ENCODE results near the gene GRM7. TPM values are rescaled to one million over a fixed set of nuclear protein-coding genes. Genes with fewer than 3 reads are reported as not detected.

The GRM7 gene
- total RNA-seq, 1 experiment from 2014 or later: 0.28 TPM

GRCh38 chr3:7650466-7650865 lies 789.6 kb downstream of the GRM7 start:
- Mint-ChIP-seq H3K27me3 (ENCODE audit: low read depth) (no peaks in the 10 kb centered on the region), H3K4me1 (peaks cover 12 to 20% of the 10 kb centered on the region in 2 experiments), H3K36me3 (ENCODE audit: insufficient read depth in 1 of 3, low read depth in 3 of 3) (peaks cover 0 to 4% (median 0%) of the 10 kb centered on the region in 3 experiments; a peak in 3 of 7 replicates), H3K4me3 (no peak overlapping the region), H3K9me3 (peaks cover 0 to 2% of the 10 kb centered on the region in 2 experiments; a peak in 2 of 5 replicates), H3K27ac (peak overlapping the region in 1 of 3 experiments; percentile 72; a peak in 1 of 7 replicates)
- no peak for DNase-seq
- Histone ChIP-seq H3T11ph (ENCODE audit: low read length) (no peak overlapping the region), H2BK120ac (ENCODE audit: low read depth, low read length, poor library complexity, severe bottlenecking) (no peak overlapping the region), H2AK5ac (ENCODE audit: insufficient read length, low read length) (no peak overlapping the region), H4K5ac (ENCODE audit: insufficient read length, low read depth, low read length) (no peak overlapping the region), H3K56ac (ENCODE audit: insufficient read length, low read depth, low read length) (no peak overlapping the region), H3K9me3 (ENCODE audit: control insufficient read depth, low read depth, low read length) (no peaks in the 10 kb centered on the region), H3K23me2 (ENCODE audit: insufficient read length, low read depth, low read length, poor library complexity, severe bottlenecking) (no peaks in the 10 kb centered on the region), H4K8ac (replicated peaks; ENCODE audit: insufficient read length, low read depth, low read length) (no peak overlapping the region), H2BK15ac (ENCODE audit: low read depth, low read length) (no peak overlapping the region), H3K27me3 (ENCODE audit: insufficient read depth, low read length) (no peaks in the 10 kb centered on the region), H3K4me2 (ENCODE audit: insufficient read depth, insufficient read length, low read length) (no peak overlapping the region), H2BK5ac (ENCODE audit: insufficient read length, low read length) (no peak overlapping the region), H3K79me1 (ENCODE audit: insufficient read depth, low read depth, low read length, poor library complexity, severe bottlenecking) (no peaks in the 10 kb centered on the region), H4K91ac (ENCODE audit: insufficient read length, low read depth, low read length) (no peak overlapping the region), H3K4me1 (ENCODE audit: insufficient read depth, low read length) (no peaks in the 10 kb centered on the region), H3K14ac (ENCODE audit: insufficient read depth, low read length) (no peak overlapping the region), H3K79me2 (ENCODE audit: insufficient read depth, low read length) (no peaks in the 10 kb centered on the region), H2BK12ac (ENCODE audit: insufficient read length, low read depth, low read length) (no peak overlapping the region), H3K18ac (ENCODE audit: insufficient read length, low read depth, low read length) (no peak overlapping the region), H3K27ac (ENCODE audit: insufficient read length, low read depth, low read length) (no peak overlapping the region), H4K20me1 (ENCODE audit: control insufficient read depth, insufficient read depth, insufficient read length) (no peaks in the 10 kb centered on the region), H3K23ac (ENCODE audit: insufficient read length, low read depth, low read length) (no peak overlapping the region), H3K9ac (ENCODE audit: extremely low read depth, insufficient read length, low read length) (no peak overlapping the region), H3K4ac (ENCODE audit: low read depth, low read length) (no peak overlapping the region), H2AFZ (ENCODE audit: low read length) (no peak overlapping the region), H2BK20ac (ENCODE audit: low read depth, low read length, poor library complexity, severe bottlenecking) (no peak overlapping the region)
- no CpG with 5 or more reads among the region's 1 CpG for WGBS (ENCODE audit: extremely low coverage, insufficient read length, low lambda C conversion rate)
- TF ChIP-seq, protein P1, sequence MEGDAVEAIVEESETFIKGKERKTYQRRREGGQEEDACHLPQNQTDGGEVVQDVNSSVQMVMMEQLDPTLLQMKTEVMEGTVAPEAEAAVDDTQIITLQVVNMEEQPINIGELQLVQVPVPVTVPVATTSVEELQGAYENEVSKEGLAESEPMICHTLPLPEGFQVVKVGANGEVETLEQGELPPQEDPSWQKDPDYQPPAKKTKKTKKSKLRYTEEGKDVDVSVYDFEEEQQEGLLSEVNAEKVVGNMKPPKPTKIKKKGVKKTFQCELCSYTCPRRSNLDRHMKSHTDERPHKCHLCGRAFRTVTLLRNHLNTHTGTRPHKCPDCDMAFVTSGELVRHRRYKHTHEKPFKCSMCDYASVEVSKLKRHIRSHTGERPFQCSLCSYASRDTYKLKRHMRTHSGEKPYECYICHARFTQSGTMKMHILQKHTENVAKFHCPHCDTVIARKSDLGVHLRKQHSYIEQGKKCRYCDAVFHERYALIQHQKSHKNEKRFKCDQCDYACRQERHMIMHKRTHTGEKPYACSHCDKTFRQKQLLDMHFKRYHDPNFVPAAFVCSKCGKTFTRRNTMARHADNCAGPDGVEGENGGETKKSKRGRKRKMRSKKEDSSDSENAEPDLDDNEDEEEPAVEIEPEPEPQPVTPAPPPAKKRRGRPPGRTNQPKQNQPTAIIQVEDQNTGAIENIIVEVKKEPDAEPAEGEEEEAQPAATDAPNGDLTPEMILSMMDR (conservative IDR thresholded peaks at IDR 0.05): no peak
